H9 (cell line): Measurements from ENCODE around the gene GOLGA8N. TPM values are rescaled to one million over a fixed set of nuclear protein-coding genes. Genes with fewer than 3 reads are reported as not detected.

ENCODE experiments used
- DNase-seq: peaks from one replicate; pipeline ENCODE4 v3.0.0-alpha.2; 2017
- H2AFZ ChIP-seq: one replicate; pipeline ENCODE4 v1.6.1; 2013; ENCODE audit warnings: mild to moderate bottlenecking, low read length, control low read depth, moderate library complexity
- H2AK5ac ChIP-seq: 2 replicates; pipeline ENCODE4 v1.6.1; 2013; ENCODE audit warnings: low read length, control low read depth, mixed read lengths; ENCODE audit not compliant: insufficient read length
- H2BK120ac ChIP-seq: one replicate; pipeline ENCODE4 v1.6.1; 2013; ENCODE audit warnings: low read depth, mild to moderate bottlenecking, low read length, control low read depth, inconsistent platforms; ENCODE audit not compliant: poor library complexity, severe bottlenecking
- H2BK12ac ChIP-seq: 2 replicates; pipeline ENCODE4 v1.6.1; 2013; ENCODE audit warnings: low read length, control low read depth, mixed read lengths, low read depth; ENCODE audit not compliant: insufficient read length
- H2BK15ac ChIP-seq: 2 replicates; pipeline ENCODE4 v1.6.1; 2013; ENCODE audit warnings: low read depth, low read length, control low read depth
- H2BK20ac ChIP-seq: one replicate; pipeline ENCODE4 v1.6.1; 2013; ENCODE audit warnings: low read depth, mild to moderate bottlenecking, low read length, control low read depth, inconsistent platforms; ENCODE audit not compliant: poor library complexity, severe bottlenecking
- H2BK5ac ChIP-seq: 2 replicates; pipeline ENCODE4 v1.6.1; 2013; ENCODE audit warnings: low read length, control low read depth, mixed read lengths; ENCODE audit not compliant: insufficient read length
- H3K14ac ChIP-seq: 2 replicates; pipeline ENCODE4 v1.6.1; 2013; ENCODE audit warnings: low read length, control low read depth; ENCODE audit not compliant: insufficient read depth
- H3K18ac ChIP-seq: 2 replicates; pipeline ENCODE4 v1.6.1; 2013; ENCODE audit warnings: low read depth, mild to moderate bottlenecking, mixed read lengths, low read length, control low read depth; ENCODE audit not compliant: insufficient read length
- H3K23ac ChIP-seq: 2 replicates; pipeline ENCODE4 v1.6.1; 2013; ENCODE audit warnings: low read length, control low read depth, mixed read lengths, low read depth; ENCODE audit not compliant: insufficient read length
- H3K23me2 ChIP-seq: 2 replicates; pipeline ENCODE4 v1.6.1; 2013; ENCODE audit warnings: low read depth, mild to moderate bottlenecking, mixed read lengths, low read length, control low read depth; ENCODE audit not compliant: insufficient read length, poor library complexity, severe bottlenecking
- H3K27ac ChIP-seq: 2 replicates; pipeline ENCODE4 v1.5.1; 2013; ENCODE audit warnings: low read length, control low read depth, mixed read lengths, low read depth; ENCODE audit not compliant: insufficient read length
- H3K27me3 ChIP-seq: 2 replicates; pipeline ENCODE4 v1.6.1; 2013; ENCODE audit warnings: low read length, control low read depth, inconsistent platforms; ENCODE audit not compliant: insufficient read depth
- H3K4ac ChIP-seq: 2 replicates; pipeline ENCODE4 v1.6.1; 2013; ENCODE audit warnings: low read depth, mild to moderate bottlenecking, control low read depth, inconsistent platforms, low read length, moderate library complexity
- H3K4me1 ChIP-seq: 2 replicates; pipeline ENCODE4 v1.6.1; 2013; ENCODE audit warnings: low read length, control low read depth, inconsistent platforms; ENCODE audit not compliant: insufficient read depth
- H3K4me2 ChIP-seq: 2 replicates; pipeline ENCODE4 v1.6.1; 2013; ENCODE audit warnings: low read length, control low read depth, mixed read lengths; ENCODE audit not compliant: insufficient read length, insufficient read depth
- H3K56ac ChIP-seq: 2 replicates; pipeline ENCODE4 v1.6.1; 2013; ENCODE audit warnings: low read depth, mild to moderate bottlenecking, mixed read lengths, low read length, control low read depth; ENCODE audit not compliant: insufficient read length
- H3K79me1 ChIP-seq: 2 replicates; pipeline ENCODE4 v1.6.1; 2013; ENCODE audit warnings: low read depth, mild to moderate bottlenecking, moderate library complexity, low read length, control low read depth, inconsistent platforms; ENCODE audit not compliant: insufficient read depth, poor library complexity, severe bottlenecking
- H3K79me2 ChIP-seq: 2 replicates; pipeline ENCODE4 v1.6.1; 2013; ENCODE audit warnings: low read length, control low read depth, inconsistent platforms; ENCODE audit not compliant: insufficient read depth
- H3K9ac ChIP-seq: 2 replicates; pipeline ENCODE4 v1.6.1; 2013; ENCODE audit warnings: low read length, control low read depth, mixed read lengths; ENCODE audit not compliant: insufficient read length; ENCODE audit errors: extremely low read depth
- H3K9me3 ChIP-seq: one replicate; pipeline ENCODE4 v1.6.1; 2013; ENCODE audit warnings: low read depth, low read length, inconsistent platforms; ENCODE audit not compliant: control insufficient read depth
- H3T11ph ChIP-seq: one replicate; pipeline ENCODE4 v1.6.1; 2013; ENCODE audit warnings: mild to moderate bottlenecking, low read length, control low read depth, inconsistent platforms
- H4K20me1 ChIP-seq: one replicate; pipeline ENCODE4 v1.6.1; 2013; ENCODE audit not compliant: control insufficient read depth, insufficient read length, insufficient read depth
- H4K5ac ChIP-seq: 2 replicates; pipeline ENCODE4 v1.6.1; 2013; ENCODE audit warnings: low read depth, mild to moderate bottlenecking, mixed read lengths, low read length, control low read depth; ENCODE audit not compliant: insufficient read length
- H4K8ac ChIP-seq: replicated peaks from 2 replicates; pipeline ENCODE4 v1.6.1; 2013; ENCODE audit warnings: low read length, control low read depth, mixed read lengths, low read depth; ENCODE audit not compliant: insufficient read length
- H4K91ac ChIP-seq: 2 replicates; pipeline ENCODE4 v1.6.1; 2013; ENCODE audit warnings: low read depth, mild to moderate bottlenecking, moderate library complexity, mixed read lengths, low read length, control low read depth; ENCODE audit not compliant: insufficient read length
- H3K27ac Mint-ChIP-seq, 3 experiments: 2 replicates in 2 of 3; 3 replicates in 1 of 3; pipeline ENCODE4 v1.8.0; 2020 to 2021; ENCODE audit warnings: mixed read lengths in 3 of 3, mild to moderate bottlenecking in 1 of 3, moderate library complexity in 1 of 3
- H3K27me3 Mint-ChIP-seq: 2 replicates; pipeline ENCODE4 v1.8.0; 2021; ENCODE audit warnings: low read depth, mild to moderate bottlenecking, moderate library complexity, mixed read lengths
- H3K36me3 Mint-ChIP-seq, 3 experiments: 2 replicates in 2 of 3; 3 replicates in 1 of 3; pipeline ENCODE4 v1.8.0; 2020 to 2021; ENCODE audit warnings: low read depth in 3 of 3, mixed read lengths in 3 of 3; ENCODE audit not compliant: insufficient read depth in 1 of 3
- H3K4me1 Mint-ChIP-seq, 2 experiments: 2 replicates each; pipeline ENCODE4 v1.8.0; 2020; ENCODE audit warnings: mixed read lengths in 2 of 2
- H3K4me3 Mint-ChIP-seq, 2 experiments: 2 replicates in 1 of 2; 3 replicates in 1 of 2; pipeline ENCODE4 v1.8.0; 2020 to 2021; ENCODE audit warnings: mild to moderate bottlenecking in 2 of 2, mixed read lengths in 2 of 2, moderate library complexity in 1 of 2
- H3K9me3 Mint-ChIP-seq, 2 experiments: 2 replicates in 1 of 2; 3 replicates in 1 of 2; pipeline ENCODE4 v1.8.0; 2020; ENCODE audit warnings: mild to moderate bottlenecking in 2 of 2, mixed read lengths in 2 of 2, moderate library complexity in 1 of 2
- WGBS: extraction: QIAGEN DNeasy Blood & Tissue Kit; methylation state at CpG from one replicate; pipeline ENCODE4 v1.1.7; 2013; ENCODE audit warnings: missing lambda C conversion rate, low lambda C conversion rate, mixed read lengths; ENCODE audit not compliant: insufficient read length; ENCODE audit errors: extremely low coverage; 5-methylcytosine and 5-hydroxymethylcytosine counted together
- total RNA-seq: library from RNA; stranded (reverse); gene quantifications from 2 replicates; pipeline ENCODE4 v1.2.1, GENCODE V29; 2021
- TF ChIP-seq, protein P1 (sequence below): fragments of 200-600 bp; sonication (generic); conservative IDR thresholded peaks from 3 replicates; pipeline ENCODE4 v1.8.0; 2021; ENCODE audit warnings: antibody characterized with exemption, mild to moderate bottlenecking

Gene GOLGA8N
- total RNA-seq, 1 experiment from 2014 or later = 0.50 TPM

DNA sequence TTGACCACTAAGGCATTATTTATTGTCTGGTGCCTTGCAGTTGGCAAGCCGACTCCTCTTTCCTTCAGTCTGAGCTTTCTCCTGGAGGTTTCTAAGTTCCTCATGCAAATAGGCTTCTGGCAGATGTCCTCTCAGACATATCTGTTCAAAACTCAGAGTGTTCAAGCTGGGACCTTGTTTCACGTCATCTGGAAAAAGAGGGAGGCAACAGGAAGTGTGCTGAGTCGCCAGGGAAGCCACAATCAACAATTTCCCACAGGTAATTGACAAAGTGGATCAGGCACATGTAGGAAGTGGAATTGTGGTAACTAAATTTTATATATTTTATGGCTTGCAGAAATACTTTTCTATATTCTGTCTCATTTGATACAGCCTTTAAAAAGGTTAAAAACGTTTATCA is 62.8 kb downstream of the GOLGA8N start:
- Histone ChIP-seq H3K14ac (no peak overlapping the region), H3K79me1 (no peaks in the 10 kb centered on the region), H3K56ac (no peak overlapping the region), H3K18ac (no peak overlapping the region), H3K4me1 (no peaks in the 10 kb centered on the region; the same call in 1 of the 2 replicates), H2BK12ac (no peak overlapping the region), H3K9ac (no peak overlapping the region), H2AFZ (no peak overlapping the region), H3K27ac (no peak overlapping the region), H4K8ac (no peak overlapping the region), H2AK5ac (no peak overlapping the region), H2BK5ac (no peak overlapping the region), H4K91ac (no peak overlapping the region), H3K79me2 (no peaks in the 10 kb centered on the region), H3K23ac (no peak overlapping the region), H3K27me3 (no peaks in the 10 kb centered on the region), H3K4me2 (no peak overlapping the region), H2BK120ac (no peak overlapping the region), H4K20me1 (no peaks in the 10 kb centered on the region), H2BK20ac (no peak overlapping the region), H3K23me2 (no peaks in the 10 kb centered on the region), H2BK15ac (no peak overlapping the region), H3K9me3 (no peaks in the 10 kb centered on the region), H4K5ac (no peak overlapping the region), H3T11ph (no peak overlapping the region), H3K4ac (no peak overlapping the region)
- no peaks in the 10 kb centered on the region for H3K27me3 Mint-ChIP-seq
- H3K4me3 Mint-ChIP-seq = no peak overlapping the region
- no peak for DNase-seq
- no CpG with 5 or more reads among the region's 4 CpGs for WGBS
- TF ChIP-seq, protein P1, sequence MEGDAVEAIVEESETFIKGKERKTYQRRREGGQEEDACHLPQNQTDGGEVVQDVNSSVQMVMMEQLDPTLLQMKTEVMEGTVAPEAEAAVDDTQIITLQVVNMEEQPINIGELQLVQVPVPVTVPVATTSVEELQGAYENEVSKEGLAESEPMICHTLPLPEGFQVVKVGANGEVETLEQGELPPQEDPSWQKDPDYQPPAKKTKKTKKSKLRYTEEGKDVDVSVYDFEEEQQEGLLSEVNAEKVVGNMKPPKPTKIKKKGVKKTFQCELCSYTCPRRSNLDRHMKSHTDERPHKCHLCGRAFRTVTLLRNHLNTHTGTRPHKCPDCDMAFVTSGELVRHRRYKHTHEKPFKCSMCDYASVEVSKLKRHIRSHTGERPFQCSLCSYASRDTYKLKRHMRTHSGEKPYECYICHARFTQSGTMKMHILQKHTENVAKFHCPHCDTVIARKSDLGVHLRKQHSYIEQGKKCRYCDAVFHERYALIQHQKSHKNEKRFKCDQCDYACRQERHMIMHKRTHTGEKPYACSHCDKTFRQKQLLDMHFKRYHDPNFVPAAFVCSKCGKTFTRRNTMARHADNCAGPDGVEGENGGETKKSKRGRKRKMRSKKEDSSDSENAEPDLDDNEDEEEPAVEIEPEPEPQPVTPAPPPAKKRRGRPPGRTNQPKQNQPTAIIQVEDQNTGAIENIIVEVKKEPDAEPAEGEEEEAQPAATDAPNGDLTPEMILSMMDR = no peak
- peaks cover 0 to 18% (median 6%) of the 10 kb centered on the region in 3 experiments; a peak in 2 of 7 replicates for H3K36me3 Mint-ChIP-seq
- peaks cover 33 to 47% of the 10 kb centered on the region in 2 experiments for H3K4me1 Mint-ChIP-seq
- H3K27ac Mint-ChIP-seq = no peak overlapping the region
- no peaks in the 10 kb centered on the region; a peak in 1 of 5 replicates for H3K9me3 Mint-ChIP-seq
